ENCODE results near the gene THSD7A. TPM values are rescaled to one million over a fixed set of nuclear protein-coding genes. Genes with fewer than 3 reads are reported as not detected.
"Not testable (repeated sequence)": the region's sequence is repeated elsewhere in the genome, so short reads cannot be mapped to it uniquely, and the experiment has no call there.

THSD7A gene
- total RNA-seq, 1 donor from 2014 or later: 0.35 TPM

GRCh38 chr7:11447106-11447505, 384.9 kb downstream of the THSD7A start:
- TF ChIP-seq CTCF (IDR thresholded peaks at IDR 0.05): no peak
- Mint-ChIP-seq H3K9me3 (ENCODE audit: low read depth) (no peaks in the 10 kb centered on the region), H3K27ac (ENCODE audit: unreplicated experiment) (no peak overlapping the region), H3K4me3 (ENCODE audit: unreplicated experiment) (no peak overlapping the region), H3K36me3 (ENCODE audit: low read depth) (no peaks in the 10 kb centered on the region), H3K4me1 (ENCODE audit: low read depth) (peaks cover 4% of the 10 kb centered on the region), H3K27me3 (ENCODE audit: low read depth) (no peaks in the 10 kb centered on the region)
- no peak for DNase-seq (ENCODE audit: low spot score)

GRCh38 chr7:11443934-11444333, 388.1 kb downstream of the THSD7A start:
- H3K4me3 Mint-ChIP-seq (ENCODE audit: unreplicated experiment); H3K27me3 Mint-ChIP-seq (ENCODE audit: low read depth); H3K36me3 Mint-ChIP-seq (ENCODE audit: low read depth); H3K4me1 Mint-ChIP-seq (ENCODE audit: low read depth); H3K27ac Mint-ChIP-seq (ENCODE audit: unreplicated experiment); H3K9me3 Mint-ChIP-seq (ENCODE audit: low read depth); DNase-seq (ENCODE audit: low spot score): not testable (repeated sequence)

GRCh38 chr7:11437994-11438393, 394.0 kb downstream of the THSD7A start:
- no peaks in the 10 kb centered on the region for H3K36me3 Mint-ChIP-seq (ENCODE audit: low read depth)
- no peaks in the 10 kb centered on the region for H3K4me1 Mint-ChIP-seq (ENCODE audit: low read depth)
- no peaks in the 10 kb centered on the region for H3K9me3 Mint-ChIP-seq (ENCODE audit: low read depth)
- no peak for TF ChIP-seq CTCF (IDR thresholded peaks at IDR 0.05)
- no peak overlapping the region for H3K4me3 Mint-ChIP-seq (ENCODE audit: unreplicated experiment)
- peaks cover 3% of the 10 kb centered on the region for H3K27me3 Mint-ChIP-seq (ENCODE audit: low read depth)
- DNase-seq (ENCODE audit: low spot score): no peak
- no peak overlapping the region for H3K27ac Mint-ChIP-seq (ENCODE audit: unreplicated experiment)

DNA sequence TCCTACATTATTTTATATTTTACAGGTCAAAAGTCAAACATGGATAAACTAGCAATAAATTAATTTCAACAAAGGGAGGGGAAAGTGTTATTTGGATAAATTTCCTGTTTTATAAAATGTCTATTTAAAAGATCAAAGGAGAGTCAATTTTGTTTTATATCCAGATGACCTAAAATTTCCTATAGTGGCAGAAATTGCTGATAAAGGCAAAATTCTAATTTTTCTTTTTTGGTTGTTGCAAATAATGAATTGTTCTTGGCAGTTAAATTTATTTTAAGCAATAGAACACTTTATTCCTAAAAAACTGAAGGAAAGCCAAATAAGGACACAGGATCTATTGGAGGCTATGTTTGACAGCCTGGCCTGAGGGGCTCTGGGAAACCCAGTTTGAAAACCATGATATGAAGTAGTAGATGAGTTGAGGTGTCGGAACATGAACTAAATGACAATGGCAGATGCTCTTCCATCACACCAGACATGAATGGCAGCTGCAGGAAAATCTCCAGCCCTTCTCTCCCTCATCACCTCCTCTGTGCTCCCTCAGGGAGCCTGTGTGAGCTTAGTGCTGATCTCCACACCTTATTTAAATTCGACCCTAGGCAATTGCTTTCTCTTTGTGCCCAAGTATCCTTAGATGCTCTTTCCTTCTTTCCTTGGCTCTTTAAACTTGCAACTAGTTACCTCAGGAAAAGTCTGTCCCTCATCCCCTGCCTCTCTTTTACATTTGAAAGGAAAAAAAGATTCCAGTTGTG, 395.0 kb downstream of the THSD7A start:
- H3K27me3 Mint-ChIP-seq (ENCODE audit: low read depth): peaks cover 8% of the 10 kb centered on the region
- TF ChIP-seq CTCF (IDR thresholded peaks at IDR 0.05): no peak
- no peaks in the 10 kb centered on the region for H3K9me3 Mint-ChIP-seq (ENCODE audit: low read depth)
- H3K27ac Mint-ChIP-seq (ENCODE audit: unreplicated experiment): no peak overlapping the region
- H3K36me3 Mint-ChIP-seq (ENCODE audit: low read depth): no peaks in the 10 kb centered on the region
- H3K4me1 Mint-ChIP-seq (ENCODE audit: low read depth): no peaks in the 10 kb centered on the region
- DNase-seq (ENCODE audit: low spot score): no peak
- H3K4me3 Mint-ChIP-seq (ENCODE audit: unreplicated experiment): no peak overlapping the region

- Mint-ChIP-seq H3K27ac (ENCODE audit: unreplicated experiment) (no peak overlapping the region), H3K4me3 (ENCODE audit: unreplicated experiment) (no peak overlapping the region), H3K9me3 (ENCODE audit: low read depth) (no peaks in the 10 kb centered on the region), H3K36me3 (ENCODE audit: low read depth) (no peaks in the 10 kb centered on the region), H3K4me1 (ENCODE audit: low read depth) (no peaks in the 10 kb centered on the region), H3K27me3 (ENCODE audit: low read depth) (peaks cover 9% of the 10 kb centered on the region)
- TF ChIP-seq CTCF (IDR thresholded peaks at IDR 0.05): no peak
- no peak for DNase-seq (ENCODE audit: low spot score)
Measured at GRCh38 chr7:11436316-11436715, 395.7 kb downstream of the THSD7A start.

DNA sequence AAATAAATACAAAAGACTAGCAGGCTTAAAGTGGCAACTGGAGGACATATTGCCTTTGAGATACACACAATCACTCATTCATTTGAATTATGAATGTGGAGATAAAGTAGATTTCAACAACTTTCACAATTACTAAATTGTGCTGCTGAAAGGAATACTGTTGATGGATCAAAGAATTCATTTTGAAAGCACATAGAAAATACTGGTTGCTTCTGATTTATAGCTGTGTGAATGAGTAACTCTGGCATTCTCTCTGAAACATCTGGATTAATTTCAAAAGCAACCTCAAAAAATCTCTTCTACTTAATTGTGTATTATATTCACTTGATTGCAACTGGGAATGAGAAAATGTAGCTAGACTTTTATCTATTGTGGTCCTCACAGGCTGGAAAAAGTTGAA, 397.6 kb downstream of the THSD7A start:
- Mint-ChIP-seq H3K27ac (ENCODE audit: unreplicated experiment) (no peak overlapping the region), H3K4me3 (ENCODE audit: unreplicated experiment) (no peak overlapping the region), H3K9me3 (ENCODE audit: low read depth) (no peaks in the 10 kb centered on the region), H3K27me3 (ENCODE audit: low read depth) (peaks cover 15% of the 10 kb centered on the region), H3K4me1 (ENCODE audit: low read depth) (no peaks in the 10 kb centered on the region), H3K36me3 (ENCODE audit: low read depth) (no peaks in the 10 kb centered on the region)
- no peak for DNase-seq (ENCODE audit: low spot score)
- no peak for TF ChIP-seq CTCF (IDR thresholded peaks at IDR 0.05)

All from chondrocyte (in vitro differentiated cells).